IMR-90 (cell line): ENCODE data around the gene PDE11A. TPM values are rescaled to one million over a fixed set of nuclear protein-coding genes. Genes with fewer than 3 reads are reported as not detected.

Experiments
- ATAC-seq: fragments of 200-7000 bp; cut with Tn5 transposase; 2 replicates; pipeline ENCODE4 v1.9.1; 2020; ENCODE audit warnings: low read depth, mild to moderate bottlenecking, moderate library complexity
- BruUV-seq: library from RNA; stranded (reverse); fragments of 400-500 nt; replicated peaks from 2 replicates; lab custom pipeline; 2021; lab: Mats Ljungman, UMichigan
- CTCF ChIA-PET: fragments of 300-600 bp; formaldehyde crosslinking; extraction: SDS; loops from one replicate; lab custom pipeline; 2021; ENCODE audit warnings: antibody characterized with exemption; lab: Yijun Ruan, JAX
- POLR2A ChIA-PET: fragments of 300-600 bp; sonication (Branson Sonifier 250); formaldehyde crosslinking; loops from one replicate; lab custom pipeline; 2022; ENCODE audit warnings: antibody characterized with exemption; ENCODE audit not compliant: unreplicated experiment; lab: Charles Lee
- DNase-seq: peaks from one replicate; pipeline ENCODE4 v3.0.0; 2013
- H2AFZ ChIP-seq: replicated peaks from 2 replicates; pipeline ENCODE3; 2013; ENCODE audit warnings: low read length, mild to moderate bottlenecking; ENCODE audit not compliant: poor library complexity
- H2AK5ac ChIP-seq: 2 replicates; pipeline ENCODE4 v1.6.1; 2013; ENCODE audit warnings: low read depth, low read length, inconsistent platforms
- H2AK9ac ChIP-seq: replicated peaks from 2 replicates; pipeline ENCODE3; 2013; ENCODE audit warnings: mild to moderate bottlenecking, low read depth, low read length, moderate library complexity; ENCODE audit not compliant: poor library complexity
- H2BK120ac ChIP-seq: 2 replicates; pipeline ENCODE4 v1.6.1; 2013; ENCODE audit warnings: low read depth, low read length, inconsistent platforms
- H2BK15ac ChIP-seq: 3 replicates; pipeline ENCODE4 v1.6.1; 2013; ENCODE audit warnings: low read depth, low read length, inconsistent platforms
- H2BK20ac ChIP-seq: 2 replicates; pipeline ENCODE4 v1.6.1; 2013; ENCODE audit warnings: low read depth, mild to moderate bottlenecking, inconsistent platforms, low read length, moderate library complexity
- H2BK5ac ChIP-seq: 2 replicates; pipeline ENCODE4 v1.6.1; 2013; ENCODE audit warnings: mild to moderate bottlenecking, low read depth, low read length, inconsistent platforms; ENCODE audit not compliant: poor library complexity, severe bottlenecking
- H3K14ac ChIP-seq: replicated peaks from 2 replicates; pipeline ENCODE4 v1.6.1; 2013; ENCODE audit warnings: low read depth, low read length, inconsistent platforms
- H3K18ac ChIP-seq: 2 replicates; pipeline ENCODE4 v1.6.1; 2013; ENCODE audit warnings: low read depth, low read length, control low read depth
- H3K23ac ChIP-seq: 2 replicates; pipeline ENCODE4 v1.6.1; 2013; ENCODE audit warnings: low read depth, low read length, inconsistent platforms
- H3K27ac ChIP-seq: 2 replicates; pipeline ENCODE4 v1.5.1; 2013; ENCODE audit warnings: mild to moderate bottlenecking, control low read depth, low read length; ENCODE audit not compliant: insufficient read depth
- H3K27me3 ChIP-seq: 2 replicates; pipeline ENCODE4 v1.6.1; 2013; ENCODE audit warnings: low read length; ENCODE audit not compliant: control insufficient read depth, insufficient read depth
- H3K36me3 ChIP-seq: 2 replicates; pipeline ENCODE4 v1.6.1; 2013; ENCODE audit warnings: low read length, mixed read lengths; ENCODE audit not compliant: control insufficient read depth, insufficient read depth
- H3K4ac ChIP-seq: 2 replicates; pipeline ENCODE4 v1.6.1; 2013; ENCODE audit warnings: low read depth, low read length, inconsistent platforms
- H3K4me1 ChIP-seq: 2 replicates; pipeline ENCODE4 v1.6.1; 2013; ENCODE audit warnings: low read length, mixed read lengths; ENCODE audit not compliant: control insufficient read depth, insufficient read depth
- H3K4me2 ChIP-seq: 2 replicates; pipeline ENCODE4 v1.6.1; 2013; ENCODE audit warnings: low read depth, mild to moderate bottlenecking, control low read depth, low read length, moderate library complexity
- H3K4me3 ChIP-seq: 2 replicates; pipeline ENCODE4 v1.5.1; 2013; ENCODE audit warnings: low read depth, mild to moderate bottlenecking, control low read depth, low read length, moderate library complexity; ENCODE audit not compliant: insufficient read depth
- H3K56ac ChIP-seq: 2 replicates; pipeline ENCODE4 v1.6.1; 2013; ENCODE audit warnings: low read length, inconsistent platforms; ENCODE audit not compliant: insufficient read depth; ENCODE audit errors: extremely low read depth
- H3K79me1 ChIP-seq, 2 experiments: 2 replicates each; pipeline ENCODE4 v1.6.1; 2013; ENCODE audit warnings: low read length in 2 of 2, inconsistent platforms in 1 of 2, low read depth in 1 of 2
- H3K9ac ChIP-seq: 2 replicates; pipeline ENCODE4 v1.6.1; 2013; ENCODE audit warnings: low read depth, low read length, control low read depth
- H3K9me1 ChIP-seq: 2 replicates; pipeline ENCODE4 v1.6.1; 2013; ENCODE audit warnings: low read length, inconsistent platforms; ENCODE audit not compliant: insufficient read depth
- H3K9me3 ChIP-seq: 2 replicates; pipeline ENCODE4 v1.6.1; 2013; ENCODE audit warnings: low read length; ENCODE audit not compliant: control insufficient read depth, insufficient read depth
- H4K20me1 ChIP-seq: 2 replicates; pipeline ENCODE4 v1.6.1; 2013; ENCODE audit warnings: low read length, inconsistent platforms; ENCODE audit not compliant: insufficient read depth
- H4K5ac ChIP-seq: 2 replicates; pipeline ENCODE4 v1.6.1; 2013; ENCODE audit warnings: mild to moderate bottlenecking, low read depth, low read length, control low read depth
- H4K8ac ChIP-seq, 2 experiments: 2 replicates each; pipeline ENCODE4 v1.6.1; 2013; ENCODE audit warnings: low read depth in 2 of 2, low read length in 2 of 2, control low read depth in 1 of 2, inconsistent platforms in 1 of 2
- H4K91ac ChIP-seq: 2 replicates; pipeline ENCODE4 v1.6.1; 2013; ENCODE audit warnings: low read depth, low read length, inconsistent platforms; ENCODE audit not compliant: insufficient read depth
- BHLHE40 ChIP-seq: fragments of 150-350 bp; IDR thresholded peaks from 2 replicates; pipeline ENCODE4 v1.6.1; 2016; ENCODE audit warnings: mild to moderate bottlenecking, low read depth, low read length
- CEBPB ChIP-seq: IDR thresholded peaks from 2 replicates; pipeline ENCODE4 v1.6.1; 2012; ENCODE audit warnings: low read depth, low read length, improper control_type of control experiment
- CHD1 ChIP-seq: IDR thresholded peaks from 2 replicates; pipeline ENCODE4 v1.6.1; 2012; ENCODE audit warnings: low read depth, low read length, improper control_type of control experiment
- FOS ChIP-seq: fragments of 150-350 bp; IDR thresholded peaks from 2 replicates; pipeline ENCODE4 v1.6.1; 2016; ENCODE audit warnings: low read depth, low read length
- MAFK ChIP-seq: IDR thresholded peaks from 2 replicates; pipeline ENCODE4 v1.6.1; 2012; ENCODE audit warnings: low read depth, low read length, improper control_type of control experiment
- MAZ ChIP-seq: IDR thresholded peaks from 2 replicates; pipeline ENCODE4 v1.6.1; 2012; ENCODE audit warnings: low read depth, mild to moderate bottlenecking, low read length, improper control_type of control experiment, moderate library complexity, borderline replicate concordance
- MXI1 ChIP-seq: IDR thresholded peaks from 2 replicates; pipeline ENCODE4 v1.6.1; 2012; ENCODE audit warnings: low read depth, mild to moderate bottlenecking, low read length, moderate library complexity, borderline replicate concordance
- NFE2L2 ChIP-seq: fragments of 150-350 bp; IDR thresholded peaks from 2 replicates; pipeline ENCODE4 v1.6.1; 2016; ENCODE audit warnings: low read depth, mild to moderate bottlenecking, low read length
- POLR2A ChIP-seq: IDR thresholded peaks from 2 replicates; pipeline ENCODE4 v1.6.1; 2012; ENCODE audit warnings: mild to moderate bottlenecking, low read depth, low read length
- RAD21 ChIP-seq: IDR thresholded peaks from 2 replicates; pipeline ENCODE4 v1.6.1; 2012; ENCODE audit warnings: low read length, improper control_type of control experiment
- RCOR1 ChIP-seq: IDR thresholded peaks from 2 replicates; pipeline ENCODE4 v1.6.1; 2012; ENCODE audit warnings: mild to moderate bottlenecking, low read length, improper control_type of control experiment; ENCODE audit not compliant: insufficient replicate concordance
- RFX5 ChIP-seq: IDR thresholded peaks from 2 replicates; pipeline ENCODE4 v1.8.0; 2012; ENCODE audit warnings: low read depth, mild to moderate bottlenecking, low read length, moderate library complexity
- SMC3 ChIP-seq: fragments of 150-350 bp; IDR thresholded peaks from 2 replicates; pipeline ENCODE4 v1.6.1; 2016; ENCODE audit warnings: low read depth, mild to moderate bottlenecking, antibody characterized with exemption, low read length, moderate library complexity
- WGBS, 2 experiments: methylation state at CpG; one replicate each; pipeline versions ENCODE4 v1.1.5 to v1.1.7; 2013; ENCODE audit warnings: missing lambda C conversion rate in 2 of 2; ENCODE audit not compliant: insufficient read length in 1 of 2; ENCODE audit errors: extremely low coverage in 2 of 2; 5-methylcytosine and 5-hydroxymethylcytosine counted together
- dilution Hi-C: fragments of 300-500 bp; cut with HindIII; formaldehyde crosslinking; loops from one replicate; pipeline ENCODE4 v1.14.3; 2018; ENCODE audit warnings: low sequenced_read_pairs; ENCODE audit not compliant: unreplicated experiment
- in situ Hi-C: fragments of 300-500 bp; cut with MboI; formaldehyde crosslinking; loops from 3 replicates; pipeline ENCODE4 v1.14.3; 2019; ENCODE audit warnings: low sequenced_read_pairs, inconsistent platforms, mixed read lengths
- intact Hi-C: fragments of 100-400 bp; cut with micrococcal nuclease; formaldehyde crosslinking; loops from 2 replicates; pipeline ENCODE4 v1.10.0; 2022
- polyA plus RNA-seq, 3 experiments: library from polyadenylated mRNA; depleted of rRNA; stranded (reverse); fragments of >200 nt; gene quantifications; 2 replicates each; pipeline ENCODE4 v1.2.3, GENCODE V29; 2012; ENCODE audit warnings: low replicate concordance in 1 of 3
- total RNA-seq: library from RNA; depleted of rRNA; stranded (reverse); fragments of >200 nt; gene quantifications from 2 replicates; pipeline ENCODE4 v1.2.3, GENCODE V29; 2012
- TF ChIP-seq, protein P1 (sequence below): fragments of 150-350 bp; IDR thresholded peaks from 2 replicates; pipeline ENCODE4 v1.6.1; 2017; ENCODE audit warnings: mild to moderate bottlenecking, antibody characterized with exemption, low read length, low read depth

The PDE11A gene
- total and polyA plus RNA-seq, 2 of the 4 experiments (the other 2 are of a cell fraction), result 0.21 to 0.72 TPM

- no peak overlapping the region for H2BK120ac ChIP-seq
- no peak overlapping the region for H3K27ac ChIP-seq
- no peak overlapping the region for H3K56ac ChIP-seq
- no peak overlapping the region for H2AFZ ChIP-seq
- intact Hi-C loops, result no loop called here
- in situ Hi-C loops, result no loop called here
- no peaks in the 10 kb centered on the region for H3K79me1 ChIP-seq
- no peaks in the 10 kb centered on the region for H3K27me3 ChIP-seq
- H2BK20ac ChIP-seq, result no peak overlapping the region
- no peak overlapping the region for H4K8ac ChIP-seq
- ATAC-seq (no peak), DNase-seq (no peak)
- no peak overlapping the region for H4K91ac ChIP-seq
- H3K4ac ChIP-seq, result no peak overlapping the region
- H3K4me2 ChIP-seq, result no peak overlapping the region
- H3K18ac ChIP-seq, result no peak overlapping the region
- POLR2A ChIA-PET, result no interaction called here
- no TSS peak for BruUV-seq
- no peak overlapping the region for H2AK9ac ChIP-seq
- no peaks in the 10 kb centered on the region for H3K4me1 ChIP-seq
- no peak overlapping the region for H4K5ac ChIP-seq
- no peaks in the 10 kb centered on the region for H3K36me3 ChIP-seq
- no peaks in the 10 kb centered on the region for H3K9me3 ChIP-seq
- H2BK5ac ChIP-seq, result no peak overlapping the region
- H3K23ac ChIP-seq, result no peak overlapping the region
- TF ChIP-seq POLR2A (no peak), MAZ (no peak), BHLHE40 (no peak), SMC3 (no peak), FOS (no peak), RFX5 (no peak), MXI1 (no peak), MAFK (no peak), RAD21 (no peak), CHD1 (no peak), CEBPB (no peak), NFE2L2 (no peak), RCOR1 (no peak)
- TF ChIP-seq, protein P1, sequence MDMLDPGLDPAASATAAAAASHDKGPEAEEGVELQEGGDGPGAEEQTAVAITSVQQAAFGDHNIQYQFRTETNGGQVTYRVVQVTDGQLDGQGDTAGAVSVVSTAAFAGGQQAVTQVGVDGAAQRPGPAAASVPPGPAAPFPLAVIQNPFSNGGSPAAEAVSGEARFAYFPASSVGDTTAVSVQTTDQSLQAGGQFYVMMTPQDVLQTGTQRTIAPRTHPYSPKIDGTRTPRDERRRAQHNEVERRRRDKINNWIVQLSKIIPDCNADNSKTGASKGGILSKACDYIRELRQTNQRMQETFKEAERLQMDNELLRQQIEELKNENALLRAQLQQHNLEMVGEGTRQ, result no peak
- no peak overlapping the region for H3K4me3 ChIP-seq
- CTCF ChIA-PET, result no interaction called here
- H2AK5ac ChIP-seq, result no peak overlapping the region
- dilution Hi-C loops, result no loop called here
- no peaks in the 10 kb centered on the region for H4K20me1 ChIP-seq
- H3K9ac ChIP-seq, result no peak overlapping the region
- H3K14ac ChIP-seq, result no peak overlapping the region
- no CpG with 5 or more reads among the region's 4 CpGs for WGBS, 2 experiments
- no peaks in the 10 kb centered on the region for H3K9me1 ChIP-seq
- no peak overlapping the region for H2BK15ac ChIP-seq
Measured at GRCh38 chr2:177689623-177690022, 383.0 kb downstream of the PDE11A start.
